NB4 (cell line): ENCODE data around the gene BCKDHB.

Source experiments
- MAX ChIP-seq: IDR thresholded peaks from 2 replicates; pipeline ENCODE4 v1.6.1; 2011; ENCODE audit warnings: low read depth, low read length
- MYC ChIP-seq: IDR thresholded peaks from 2 replicates; pipeline ENCODE4 v1.6.1; 2011; ENCODE audit warnings: low read depth, low read length
- POLR2A ChIP-seq: IDR thresholded peaks from 2 replicates; pipeline ENCODE4 v1.6.1; 2011; ENCODE audit warnings: mild to moderate bottlenecking; ENCODE audit not compliant: insufficient read length; ENCODE audit errors: extremely low read depth
- TF ChIP-seq, protein P1 (sequence below): IDR thresholded peaks from one replicate; pipeline ENCODE4 v1.5.1; 2012; ENCODE audit warnings: low read depth, low read length

DNA sequence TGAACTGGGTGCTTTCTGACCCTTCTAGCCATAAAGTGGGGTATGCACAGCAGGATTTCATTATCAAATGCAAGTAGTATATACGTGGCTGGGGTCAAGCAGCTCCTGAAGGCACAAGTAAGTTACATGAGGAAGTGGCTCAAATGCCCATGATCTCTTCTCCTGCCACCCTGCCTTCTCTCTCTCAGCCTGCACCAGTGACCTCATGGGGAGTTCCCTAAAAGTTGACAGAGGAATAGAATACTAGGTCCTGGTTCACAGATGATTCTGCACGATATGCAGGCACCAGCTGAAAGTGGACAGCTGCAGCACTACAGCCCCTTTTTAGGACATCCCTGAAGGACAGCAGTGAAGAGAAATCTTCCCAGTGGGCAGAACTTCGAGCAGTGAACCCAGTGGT lies 282.0 kb downstream of the BCKDHB start:
- TF ChIP-seq, protein P1, sequence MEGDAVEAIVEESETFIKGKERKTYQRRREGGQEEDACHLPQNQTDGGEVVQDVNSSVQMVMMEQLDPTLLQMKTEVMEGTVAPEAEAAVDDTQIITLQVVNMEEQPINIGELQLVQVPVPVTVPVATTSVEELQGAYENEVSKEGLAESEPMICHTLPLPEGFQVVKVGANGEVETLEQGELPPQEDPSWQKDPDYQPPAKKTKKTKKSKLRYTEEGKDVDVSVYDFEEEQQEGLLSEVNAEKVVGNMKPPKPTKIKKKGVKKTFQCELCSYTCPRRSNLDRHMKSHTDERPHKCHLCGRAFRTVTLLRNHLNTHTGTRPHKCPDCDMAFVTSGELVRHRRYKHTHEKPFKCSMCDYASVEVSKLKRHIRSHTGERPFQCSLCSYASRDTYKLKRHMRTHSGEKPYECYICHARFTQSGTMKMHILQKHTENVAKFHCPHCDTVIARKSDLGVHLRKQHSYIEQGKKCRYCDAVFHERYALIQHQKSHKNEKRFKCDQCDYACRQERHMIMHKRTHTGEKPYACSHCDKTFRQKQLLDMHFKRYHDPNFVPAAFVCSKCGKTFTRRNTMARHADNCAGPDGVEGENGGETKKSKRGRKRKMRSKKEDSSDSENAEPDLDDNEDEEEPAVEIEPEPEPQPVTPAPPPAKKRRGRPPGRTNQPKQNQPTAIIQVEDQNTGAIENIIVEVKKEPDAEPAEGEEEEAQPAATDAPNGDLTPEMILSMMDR = no peak
- TF ChIP-seq MYC = no peak
- TF ChIP-seq POLR2A = no peak
- no peak for TF ChIP-seq MAX
